Cardiac muscle cell (in vitro differentiated cells and primary cell): ENCODE data around the gene ARPC4. TPM values are rescaled to one million over a fixed set of nuclear protein-coding genes. Genes with fewer than 3 reads are reported as not detected.

Experiments
- DNase-seq, 2 donors: peaks; one replicate each; pipeline versions ENCODE4 v3.0.0 to v3.0.0-alpha.2; 2010 to 2017; ENCODE audit warnings: low read depth in 1 of 2, low spot score in 1 of 2
- H3K27ac ChIP-seq: fragments of 200-600 bp; sonication (generic); 2 replicates; pipeline ENCODE4 v1.5.1; 2016
- H3K27me3 ChIP-seq: fragments of 200-600 bp; sonication (generic); 2 replicates; pipeline ENCODE4 v1.6.0; 2016; ENCODE audit warnings: control low read depth
- H3K36me3 ChIP-seq: fragments of 200-600 bp; sonication (generic); 2 replicates; pipeline ENCODE4 v1.5.1; 2016; ENCODE audit warnings: control low read depth
- H3K4me1 ChIP-seq: fragments of 200-600 bp; sonication (generic); 2 replicates; pipeline ENCODE4 v1.8.1; 2017; ENCODE audit warnings: low read depth, mild to moderate bottlenecking, mixed run types
- H3K4me3 ChIP-seq: fragments of 200-600 bp; sonication (generic); 2 replicates; pipeline ENCODE4 v1.5.1; 2016; ENCODE audit warnings: mild to moderate bottlenecking
- H3K9me3 ChIP-seq: fragments of 200-600 bp; sonication (generic); 2 replicates; pipeline ENCODE4 v1.5.1; 2017; ENCODE audit warnings: low read depth, mild to moderate bottlenecking, control low read depth
- polyA plus RNA-seq: library from polyadenylated mRNA; unstranded; fragments of >200 nt; fragmentation: Nextera tagmentation; extraction: Ambion mirVana; gene quantifications from 2 replicates; pipeline ENCODE4 v1.2.1, GENCODE V29; 2016
- total RNA-seq: library from RNA; depleted of rRNA; stranded (reverse); fragments of >200 nt; gene quantifications from 2 replicates; pipeline ENCODE4 v1.2.3, GENCODE V29; 2016
- TF ChIP-seq, protein P1 (sequence below): IDR thresholded peaks from 2 replicates; pipeline ENCODE4 v1.5.1; 2012; ENCODE audit warnings: low read depth, mild to moderate bottlenecking, low read length

ARPC4 gene
- total and polyA plus RNA-seq, 2 experiments from 2014 or later: 114 to 138 TPM

DNA sequence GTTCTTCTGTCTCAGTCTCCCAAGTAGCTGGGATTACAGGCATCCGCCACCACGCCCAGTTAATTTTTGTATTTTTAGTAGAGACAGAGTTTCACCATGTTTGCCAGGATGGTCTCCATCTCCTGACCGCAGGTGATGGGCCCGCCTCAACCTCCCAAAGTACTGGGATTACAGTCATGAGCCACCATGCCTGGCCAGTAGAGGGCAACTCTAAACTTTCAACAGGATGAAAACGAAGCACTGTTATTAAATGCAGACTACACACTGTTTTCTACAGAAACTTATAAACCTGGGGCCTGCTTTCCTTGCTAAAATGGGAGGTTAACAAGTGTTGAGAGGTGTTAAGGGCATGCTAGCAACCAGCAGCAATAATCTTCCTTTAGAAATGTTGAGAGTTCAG is 7.6 kb downstream of the ARPC4 start:
- no peaks in the 10 kb centered on the region for H3K27me3 ChIP-seq
- TF ChIP-seq, protein P1, sequence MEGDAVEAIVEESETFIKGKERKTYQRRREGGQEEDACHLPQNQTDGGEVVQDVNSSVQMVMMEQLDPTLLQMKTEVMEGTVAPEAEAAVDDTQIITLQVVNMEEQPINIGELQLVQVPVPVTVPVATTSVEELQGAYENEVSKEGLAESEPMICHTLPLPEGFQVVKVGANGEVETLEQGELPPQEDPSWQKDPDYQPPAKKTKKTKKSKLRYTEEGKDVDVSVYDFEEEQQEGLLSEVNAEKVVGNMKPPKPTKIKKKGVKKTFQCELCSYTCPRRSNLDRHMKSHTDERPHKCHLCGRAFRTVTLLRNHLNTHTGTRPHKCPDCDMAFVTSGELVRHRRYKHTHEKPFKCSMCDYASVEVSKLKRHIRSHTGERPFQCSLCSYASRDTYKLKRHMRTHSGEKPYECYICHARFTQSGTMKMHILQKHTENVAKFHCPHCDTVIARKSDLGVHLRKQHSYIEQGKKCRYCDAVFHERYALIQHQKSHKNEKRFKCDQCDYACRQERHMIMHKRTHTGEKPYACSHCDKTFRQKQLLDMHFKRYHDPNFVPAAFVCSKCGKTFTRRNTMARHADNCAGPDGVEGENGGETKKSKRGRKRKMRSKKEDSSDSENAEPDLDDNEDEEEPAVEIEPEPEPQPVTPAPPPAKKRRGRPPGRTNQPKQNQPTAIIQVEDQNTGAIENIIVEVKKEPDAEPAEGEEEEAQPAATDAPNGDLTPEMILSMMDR: peak; percentile 30
- no peak overlapping the region for H3K27ac ChIP-seq
- no peak overlapping the region for H3K4me3 ChIP-seq
- DNase-seq: no peak
- H3K36me3 ChIP-seq: peaks cover 70% of the 10 kb centered on the region
- H3K4me1 ChIP-seq: no peaks in the 10 kb centered on the region
- H3K9me3 ChIP-seq: no peaks in the 10 kb centered on the region

DNA sequence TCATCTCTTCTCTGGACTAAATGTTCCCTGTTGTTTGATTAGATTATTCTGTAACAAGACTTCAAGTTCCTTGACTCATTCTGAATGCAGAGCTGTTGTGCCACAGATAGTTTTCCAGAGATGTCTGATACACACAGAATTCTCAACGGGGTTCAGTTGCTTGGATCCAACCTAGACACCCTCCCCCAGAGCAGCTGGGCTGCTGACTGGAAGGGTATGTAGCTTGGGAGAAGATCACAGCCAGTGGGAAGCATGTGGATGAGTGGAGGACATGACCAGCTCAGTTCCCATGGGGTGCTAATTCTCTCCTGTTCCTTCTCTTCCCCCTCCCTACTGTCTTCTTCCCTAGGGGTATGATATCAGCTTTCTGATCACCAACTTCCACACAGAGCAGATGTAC is 10.6 kb downstream of the ARPC4 start:
- H3K27ac ChIP-seq: no peak overlapping the region
- no peaks in the 10 kb centered on the region for H3K27me3 ChIP-seq
- peaks cover 61% of the 10 kb centered on the region for H3K36me3 ChIP-seq
- DNase-seq: no peak
- TF ChIP-seq, protein P1: no peak
- no peaks in the 10 kb centered on the region for H3K9me3 ChIP-seq
- H3K4me3 ChIP-seq: no peak overlapping the region
- no peaks in the 10 kb centered on the region for H3K4me1 ChIP-seq

GRCh38 chr3:9804996-9805395 is 12.1 kb downstream of the ARPC4 start:
- no peak overlapping the region for H3K27ac ChIP-seq
- H3K27me3 ChIP-seq: no peaks in the 10 kb centered on the region
- no peak overlapping the region for H3K4me3 ChIP-seq
- no peak for DNase-seq
- TF ChIP-seq, protein P1: no peak
- H3K36me3 ChIP-seq: peaks cover 48% of the 10 kb centered on the region
- H3K4me1 ChIP-seq: peaks cover 4% of the 10 kb centered on the region
- H3K9me3 ChIP-seq: no peaks in the 10 kb centered on the region

DNA sequence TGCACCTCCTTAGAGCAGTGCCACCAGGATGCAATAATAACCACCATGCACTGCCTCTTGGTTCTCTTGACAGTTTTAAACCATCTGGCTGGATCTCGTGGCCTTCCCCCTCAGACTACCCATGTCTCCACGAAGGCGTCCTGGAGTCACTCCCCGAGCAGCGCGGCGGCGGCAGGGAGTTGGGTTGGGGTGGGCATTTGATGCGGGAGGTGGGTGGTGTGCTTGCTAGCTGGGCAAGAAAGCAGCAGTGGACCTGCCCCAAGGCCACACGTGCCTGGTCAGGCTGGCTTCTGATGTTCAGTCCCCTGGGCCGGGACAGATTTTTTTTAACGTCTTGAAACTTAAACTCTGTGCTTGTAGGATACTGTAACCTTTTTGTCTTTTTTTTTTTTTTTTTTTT is 13.3 kb downstream of the ARPC4 start:
- Histone ChIP-seq H3K9me3 (no peaks in the 10 kb centered on the region), H3K4me3 (no peak overlapping the region), H3K4me1 (peaks cover 11% of the 10 kb centered on the region), H3K27ac (no peak overlapping the region), H3K27me3 (no peaks in the 10 kb centered on the region), H3K36me3 (peaks cover 39% of the 10 kb centered on the region)
- DNase-seq: no peak
- TF ChIP-seq, protein P1: no peak

- DNase-seq: no peak
- H3K4me1 ChIP-seq: peaks cover 11% of the 10 kb centered on the region
- TF ChIP-seq, protein P1: no peak
- no peaks in the 10 kb centered on the region for H3K9me3 ChIP-seq
- no peak overlapping the region for H3K4me3 ChIP-seq
- H3K36me3 ChIP-seq: peaks cover 32% of the 10 kb centered on the region
- H3K27ac ChIP-seq: peak overlapping the region; percentile 21
- H3K27me3 ChIP-seq: no peaks in the 10 kb centered on the region
Observed at GRCh38 chr3:9806688-9807589, 14.1 kb downstream of the ARPC4 start.
